Loucy (cell line): ENCODE results near the gene NRK.

ENCODE experiments used
- EZH2phosphoT487 ChIP-seq: fragments of 200-600 bp; IDR thresholded peaks from 2 replicates; pipeline ENCODE4 v1.6.1; 2018; ENCODE audit warnings: antibody characterized with exemption, mild to moderate bottlenecking, moderate library complexity, borderline replicate concordance
- TF ChIP-seq, protein P1 (sequence below): fragments of 200-600 bp; sonication (generic); conservative IDR thresholded peaks from 2 replicates; pipeline ENCODE4 v1.5.1; 2014; ENCODE audit warnings: mild to moderate bottlenecking, antibody characterized with exemption, low read length

DNA sequence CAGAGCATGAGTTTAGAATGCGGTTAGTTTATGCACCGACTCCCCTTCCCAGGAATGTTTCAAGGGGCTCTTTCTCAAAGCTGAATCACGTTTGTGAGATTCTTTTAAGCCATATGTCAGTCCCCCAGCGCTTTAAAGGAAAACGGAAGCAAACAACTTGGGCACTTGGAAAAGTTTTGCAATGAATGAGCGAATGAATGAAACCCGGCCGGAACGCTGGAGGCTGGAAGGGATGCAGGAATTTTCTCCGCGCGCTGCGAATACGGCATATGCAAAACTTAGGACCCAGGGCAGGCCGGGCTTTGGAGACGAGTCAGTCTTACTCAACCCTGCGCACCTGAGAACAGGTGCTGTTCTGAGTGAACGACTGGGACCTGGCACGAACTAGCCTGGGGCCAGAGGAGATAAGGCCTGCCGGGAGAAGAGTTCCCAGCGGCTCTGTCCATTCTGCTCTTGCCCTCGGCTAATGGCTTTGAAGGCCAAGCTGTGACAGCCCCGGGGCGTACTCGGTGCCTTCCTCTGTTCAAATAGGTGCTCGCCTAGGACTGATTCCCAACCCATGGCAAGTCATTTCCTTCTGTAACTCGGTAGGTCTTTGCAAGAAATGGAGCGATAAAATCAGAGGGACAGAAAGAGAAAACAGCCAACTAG, 743 bp upstream of the NRK start:
- TF ChIP-seq, protein P1, sequence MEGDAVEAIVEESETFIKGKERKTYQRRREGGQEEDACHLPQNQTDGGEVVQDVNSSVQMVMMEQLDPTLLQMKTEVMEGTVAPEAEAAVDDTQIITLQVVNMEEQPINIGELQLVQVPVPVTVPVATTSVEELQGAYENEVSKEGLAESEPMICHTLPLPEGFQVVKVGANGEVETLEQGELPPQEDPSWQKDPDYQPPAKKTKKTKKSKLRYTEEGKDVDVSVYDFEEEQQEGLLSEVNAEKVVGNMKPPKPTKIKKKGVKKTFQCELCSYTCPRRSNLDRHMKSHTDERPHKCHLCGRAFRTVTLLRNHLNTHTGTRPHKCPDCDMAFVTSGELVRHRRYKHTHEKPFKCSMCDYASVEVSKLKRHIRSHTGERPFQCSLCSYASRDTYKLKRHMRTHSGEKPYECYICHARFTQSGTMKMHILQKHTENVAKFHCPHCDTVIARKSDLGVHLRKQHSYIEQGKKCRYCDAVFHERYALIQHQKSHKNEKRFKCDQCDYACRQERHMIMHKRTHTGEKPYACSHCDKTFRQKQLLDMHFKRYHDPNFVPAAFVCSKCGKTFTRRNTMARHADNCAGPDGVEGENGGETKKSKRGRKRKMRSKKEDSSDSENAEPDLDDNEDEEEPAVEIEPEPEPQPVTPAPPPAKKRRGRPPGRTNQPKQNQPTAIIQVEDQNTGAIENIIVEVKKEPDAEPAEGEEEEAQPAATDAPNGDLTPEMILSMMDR: no peak
- TF ChIP-seq EZH2phosphoT487: no peak
